ENCODE results near the gene SLK. TPM values are rescaled to one million over a fixed set of nuclear protein-coding genes. Genes with fewer than 3 reads are reported as not detected.

SLK gene
- total and polyA plus RNA-seq, 10 of the 15 experiments (the other 5 are each of a cell fraction or from before 2014, with no cell fraction given), result 2.5 to 24.2 (median 11.1) TPM

- Histone ChIP-seq H3K27ac (ENCODE audit: control insufficient read depth, insufficient read depth) (no peak overlapping the region), H3K4me3 (no peak overlapping the region), H4K20me1 (ENCODE audit: control insufficient read depth, insufficient read depth) (no peaks in the 10 kb centered on the region), H3K4me2 (ENCODE audit: control insufficient read depth, insufficient read depth) (no peak overlapping the region), H3K79me2 (ENCODE audit: control insufficient read depth, insufficient read depth, low read length) (no peaks in the 10 kb centered on the region), H3K4me1 (ENCODE audit: control insufficient read depth, insufficient read depth, low read length) (no peaks in the 10 kb centered on the region), H3K9ac (ENCODE audit: control insufficient read depth, insufficient read depth, low read length) (no peak overlapping the region), H3K36me3 (ENCODE audit: control insufficient read depth in 2 of 2, insufficient read depth in 2 of 2, low read length in 1 of 2) (no peaks in the 10 kb centered on the region), H3K9me3 (replicated peaks; ENCODE audit: control insufficient read depth, insufficient read depth, low read length) (no peaks in the 10 kb centered on the region), H3K27me3 (replicated peaks in 1 of 2; ENCODE audit: control insufficient read depth in 2 of 2, insufficient read depth in 2 of 2, low read length in 1 of 2) (peaks cover 0 to 3% of the 10 kb centered on the region in 2 experiments; a peak in 2 of 4 replicates), H2AFZ (ENCODE audit: control insufficient read depth, low read depth, low read length) (no peak overlapping the region)
- no peak for ATAC-seq
- ChIA-PET CTCF (interaction anchor here (1.2 kb wide), 1 partner anchor 20 kb away, joined by 3 read pairs; no protein-coding TSS in a partner anchor), POLR2A (no interaction called here), RAD21 (ENCODE audit: unreplicated experiment) (no interaction called here), SMC1A (ENCODE audit: uncharacterized antibody, unreplicated experiment) (interaction anchor here (1.0 to 1.6 kb wide), 3 partner anchors 11 to 92 kb away, joined by 3 to 4 read pairs (median 3); no protein-coding TSS in a partner anchor)
- BruUV-seq (replicated peaks), result no TSS peak
- TF ChIP-seq FOS (IDR thresholded peaks at IDR 0.05; ENCODE audit: borderline replicate concordance, extremely low read depth, insufficient read length) (no peak), ZNF274 (IDR thresholded peaks at IDR 0.05; ENCODE audit: insufficient read depth, insufficient read length) (no peak), ZSCAN29 (IDR thresholded peaks at IDR 0.05) (no peak), SMAD1 (IDR thresholded peaks at IDR 0.05; ENCODE audit: low read depth, partially characterized antibody) (no peak), BHLHE40 (IDR thresholded peaks at IDR 0.05; ENCODE audit: borderline replicate concordance in 1 of 2, low read depth in 2 of 2, low read length in 1 of 2) (no peak), IRF5 (IDR thresholded peaks at IDR 0.05; ENCODE audit: borderline replicate concordance) (no peak), ZNF687 (IDR thresholded peaks at IDR 0.05) (no peak), CREB1 (IDR thresholded peaks at IDR 0.05; ENCODE audit: low read depth) (no peak), SMAD5 (IDR thresholded peaks at IDR 0.05; ENCODE audit: low read depth) (no peak), NBN (IDR thresholded peaks at IDR 0.05) (no peak), POLR2A (IDR thresholded peaks at IDR 0.05; ENCODE audit: low read depth, low read length) (no peak), HCFC1 (IDR thresholded peaks at IDR 0.05; ENCODE audit: low read length) (no peak), E2F8 (IDR thresholded peaks at IDR 0.05; ENCODE audit: low read depth, partially characterized antibody) (no peak), SIX5 (IDR thresholded peaks at IDR 0.05; ENCODE audit: low read depth, low read length, severe bottlenecking) (no peak)
- in situ Hi-C loops (cut with MboI), result no loop called here
- intact Hi-C loops (cut with micrococcal nuclease; ENCODE audit: unreplicated experiment), result no loop called here
- 32% methylated on average over 8 of the region's 8 CpGs for WGBS (ENCODE audit: insufficient coverage, insufficient replicate concordance, low lambda C conversion rate, missing lambda C conversion rate)
- DNase-seq (ENCODE audit: low read depth, low spot score), result no peak
- FAIRE-seq, result no peak
Measured at GRCh38 chr10:104049504-104050250, 82.7 kb downstream of the SLK start.

Data from GM12878 (cell line).